NCI-H1436 treated with DMSO at 0.1 percent for 48 hours (cell line): ENCODE data around the gene GANC.

ENCODE experiments used
- DNase-seq: peaks from one replicate; lab custom pipeline; 2025; lab: John Stamatoyannopoulos, UW

Gene GANC

GRCh38 chr15:42375941-42376340 lies 102.9 kb downstream of the GANC start:
- no peak for DNase-seq

DNA sequence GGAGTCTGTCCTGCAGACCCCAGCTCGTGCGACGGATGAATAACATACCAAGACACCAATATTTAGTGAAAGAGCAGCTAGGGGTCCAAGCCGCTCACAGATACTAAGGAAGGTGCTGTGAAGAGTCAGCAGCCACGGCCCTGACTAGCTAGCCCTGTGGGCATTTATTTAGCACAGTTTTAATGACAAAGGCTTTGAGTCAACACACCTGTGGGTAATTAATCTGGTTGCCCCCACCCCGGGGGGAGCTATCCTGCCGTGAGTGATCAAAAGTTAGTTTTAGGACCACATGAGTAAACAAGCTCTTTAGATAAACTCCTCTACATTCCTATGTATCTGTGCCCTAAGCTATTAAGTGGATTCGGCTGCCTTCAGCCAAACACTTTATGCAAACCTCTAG lies 105.0 kb downstream of the GANC start:
- no peak for DNase-seq

DNA sequence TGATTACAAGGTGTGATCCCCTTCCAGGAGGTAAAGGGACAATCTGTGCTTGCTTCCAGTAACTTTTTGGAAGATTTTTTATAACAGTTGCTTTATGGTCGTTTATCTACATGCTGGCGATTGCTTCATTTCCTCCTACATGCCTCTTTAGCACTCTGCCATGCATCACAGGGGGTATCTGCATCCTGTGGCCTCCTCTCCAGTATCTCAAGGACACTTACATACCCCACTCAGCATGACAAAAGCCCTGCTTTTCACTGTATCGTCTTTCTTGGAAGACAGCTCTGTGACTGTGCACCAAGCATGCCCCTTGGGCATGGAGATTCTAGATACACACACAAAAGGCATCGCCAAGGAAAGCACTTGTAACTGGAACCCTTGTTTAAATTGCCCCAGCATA lies 111.6 kb downstream of the GANC start:
- DNase-seq, result no peak

DNA sequence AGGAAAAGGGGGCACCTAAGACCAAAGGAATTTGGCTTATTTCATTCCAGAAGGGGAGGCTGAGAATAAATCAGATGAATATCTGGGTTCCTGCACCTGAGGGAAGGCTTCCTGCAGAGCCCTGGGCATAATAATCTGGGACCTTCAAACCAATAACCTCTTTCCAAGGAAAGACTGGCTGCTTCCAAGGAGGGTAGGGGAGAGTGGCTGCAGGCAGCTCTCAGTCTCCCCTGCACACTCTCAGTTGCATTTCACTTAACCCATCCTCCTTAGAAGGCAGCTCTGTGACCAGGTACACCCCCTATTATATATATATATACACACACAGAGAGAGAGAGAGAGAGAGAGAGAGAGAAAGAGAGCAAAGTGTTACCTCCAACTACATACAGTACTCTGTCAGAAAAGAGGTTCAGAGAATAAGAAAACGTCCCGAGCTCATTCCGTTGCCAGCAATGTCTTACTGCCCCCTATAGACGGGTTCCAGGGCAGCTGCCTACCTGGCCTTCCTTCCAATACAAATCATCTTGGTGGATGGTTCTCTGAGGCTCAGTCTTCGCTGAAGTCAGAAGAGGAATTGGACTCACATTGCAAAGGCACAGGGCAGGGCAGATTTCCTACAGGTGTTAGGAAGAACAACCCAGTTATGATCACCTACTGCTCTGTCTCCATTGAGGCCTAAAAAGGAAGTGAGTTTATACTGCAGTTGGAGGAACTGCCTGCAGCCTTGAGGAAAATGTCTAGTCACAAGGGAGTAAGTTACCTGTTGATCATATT lies 112.4 kb downstream of the GANC start:
- no peak for DNase-seq

- no peak for DNase-seq
Measured at GRCh38 chr15:42385980-42386700, 113.1 kb downstream of the GANC start.

- DNase-seq, result no peak
Measured at GRCh38 chr15:42387603-42388002, 114.6 kb downstream of the GANC start.

DNA sequence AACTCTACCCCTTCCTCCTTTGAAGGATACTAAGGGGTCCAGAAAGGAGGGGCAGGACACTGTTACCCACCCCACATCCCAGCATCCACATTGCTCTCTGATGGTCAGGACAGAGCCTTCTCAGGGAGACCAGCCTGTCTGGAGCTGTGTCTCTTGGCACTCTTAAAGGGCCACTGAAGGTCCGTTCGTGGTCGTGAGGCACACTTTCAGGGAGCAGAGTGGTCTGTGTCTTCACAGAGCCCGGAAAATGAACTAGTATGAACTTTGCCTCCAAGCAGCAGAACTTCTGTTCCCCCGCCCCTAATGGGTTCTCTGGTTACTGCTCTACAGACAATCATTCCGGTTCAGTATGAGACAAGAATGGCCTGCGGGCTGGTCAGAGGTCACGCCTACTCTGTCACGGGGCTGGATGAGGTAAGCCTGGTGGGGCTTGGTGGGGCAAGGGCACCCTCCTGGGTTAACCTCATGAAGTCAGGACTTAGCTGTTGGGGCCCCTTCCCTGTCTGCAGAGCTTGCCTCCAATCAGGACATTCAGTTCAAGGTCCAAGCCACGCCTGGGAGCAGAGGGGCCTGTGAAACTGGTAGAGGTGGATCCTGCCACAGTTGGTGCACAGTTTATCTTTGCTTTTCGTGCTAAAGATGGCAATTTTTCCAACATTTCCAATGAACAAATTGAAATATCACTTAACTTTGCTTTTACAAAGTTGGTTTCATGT lies 119.5 kb downstream of the GANC start:
- no peak for DNase-seq

- no peak for DNase-seq
Measured at GRCh38 chr15:42394106-42394505, 121.1 kb downstream of the GANC start.

- DNase-seq, result no peak
Measured at GRCh38 chr15:42395838-42396237, 122.8 kb downstream of the GANC start.

- DNase-seq, result no peak
Measured at GRCh38 chr15:42401544-42402454, 128.8 kb downstream of the GANC start.

GRCh38 chr15:42402455-42403205 lies 129.6 kb downstream of the GANC start:
- no peak for DNase-seq

DNA sequence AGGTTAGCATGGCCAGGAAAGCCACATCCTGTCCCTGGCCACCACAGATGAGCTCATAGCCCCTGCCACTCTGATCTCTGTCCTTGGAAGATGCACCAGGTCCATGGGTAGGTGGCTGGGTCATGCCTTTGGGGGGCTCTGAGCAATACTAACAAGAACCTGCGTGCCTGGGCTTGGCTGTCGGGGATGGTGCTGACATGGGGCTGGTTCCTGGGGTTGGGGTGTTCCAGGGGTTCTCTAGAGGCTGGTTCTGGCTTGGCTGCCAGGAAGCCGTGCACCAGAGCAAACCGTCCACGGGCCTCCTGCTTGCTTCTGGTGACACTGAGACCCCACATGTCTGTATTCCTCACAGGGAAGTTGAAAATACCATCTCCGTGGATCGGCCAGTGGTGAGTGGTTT lies 130.4 kb downstream of the GANC start:
- DNase-seq, result no peak

DNA sequence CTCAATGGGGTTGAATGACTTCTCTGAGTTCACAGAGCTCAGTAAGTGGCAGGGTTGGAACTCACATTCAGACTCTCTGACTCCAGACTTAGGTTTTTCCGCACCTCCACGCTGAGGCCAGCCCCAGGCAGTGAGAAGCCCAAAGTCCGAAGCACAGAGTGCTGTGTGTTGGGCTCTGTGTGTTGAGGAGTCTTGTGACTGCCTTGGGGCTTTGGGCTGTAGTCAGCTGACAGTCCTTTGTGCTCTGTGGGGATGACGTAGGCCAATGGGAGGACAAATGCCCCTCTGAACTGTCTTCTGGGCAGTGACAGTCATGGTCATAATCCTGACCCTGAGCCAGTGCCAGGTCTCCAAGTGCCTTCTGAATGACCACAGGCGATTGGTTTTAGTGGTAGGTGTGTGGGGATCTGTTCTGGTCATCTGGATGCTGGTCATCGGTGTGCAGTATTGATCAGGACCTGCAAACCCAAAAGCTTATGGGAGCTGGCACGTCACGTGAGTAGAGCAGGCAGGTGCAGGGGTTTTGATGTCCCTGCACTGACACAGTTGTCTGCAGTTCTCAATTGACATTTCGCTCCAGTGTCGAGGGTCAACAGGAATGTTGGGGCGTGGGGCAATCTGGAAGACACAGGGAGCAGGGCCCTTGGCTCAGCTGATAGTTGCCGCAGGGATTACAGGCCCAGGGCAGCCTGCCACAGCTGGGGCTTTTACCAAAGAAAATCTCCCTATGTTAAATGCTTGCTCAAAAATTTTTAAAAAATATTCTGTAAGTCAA lies 131.6 kb downstream of the GANC start:
- no peak for DNase-seq

DNA sequence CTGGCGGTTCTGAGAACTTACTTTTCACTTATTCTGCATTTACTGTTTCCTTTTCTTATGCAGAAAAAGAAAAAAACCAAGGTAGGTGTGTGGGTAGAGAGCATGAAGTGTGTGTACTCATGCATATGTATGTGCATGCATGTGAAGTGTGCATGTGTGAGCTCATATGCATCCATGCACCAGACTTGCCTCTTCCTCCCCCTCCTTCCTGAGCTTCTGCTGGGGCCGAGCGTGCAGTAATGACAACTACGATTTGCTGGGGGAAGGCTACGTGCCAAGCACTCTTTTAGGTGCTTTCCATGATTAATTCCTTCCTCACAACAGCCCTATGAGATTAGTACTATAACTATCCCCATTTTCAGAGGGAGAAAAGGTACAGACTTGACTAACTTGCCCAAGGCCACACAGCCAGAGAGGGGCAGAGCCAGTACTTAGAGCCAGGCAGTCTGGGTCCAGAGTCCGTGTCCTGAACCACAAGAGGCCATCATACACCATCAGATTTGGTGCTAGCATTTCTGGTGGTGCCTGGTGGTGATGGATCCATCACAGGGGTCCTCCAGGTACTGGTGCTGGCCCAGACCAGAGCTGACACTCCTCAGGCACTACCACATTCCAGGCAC lies 133.0 kb downstream of the GANC start:
- no peak for DNase-seq
